GM19043 (cell line): ENCODE measurements around the gene EPN2.
"Not testable (repeated sequence)": the region's sequence is repeated elsewhere in the genome, so short reads cannot be mapped to it uniquely, and the experiment has no call there.

Source experiments
- ATAC-seq: cut with Tn5 transposase; IDR thresholded peaks from one replicate; pipeline ENCODE4 v1.9.1; 2021; ENCODE audit warnings: low read depth; ENCODE audit not compliant: unreplicated experiment

The EPN2 gene

GRCh38 chr17:19237139-19237388, at the start of gene EPN2:
Gene EPN2, plus strand, starts transcription at chr17:19237366. Its CDS starts 45,754 bp downstream, at chr17:19283120.
- ATAC-seq = peak; percentile 59

- ATAC-seq = not testable (repeated sequence)
Observed at GRCh38 chr17:19187883-19188869, 49.0 kb upstream of the EPN2 start.

- ATAC-seq = not testable (repeated sequence)
Observed at GRCh38 chr17:19188870-19189708, 48.1 kb upstream of the EPN2 start.

- ATAC-seq = not testable (repeated sequence)
Observed at GRCh38 chr17:19189781-19190405, 47.3 kb upstream of the EPN2 start.

GRCh38 chr17:19196382-19197204, 40.6 kb upstream of the EPN2 start:
- peak; percentile 66 for ATAC-seq

- peak; percentile 79 for ATAC-seq
Observed at GRCh38 chr17:19202448-19202847, 34.7 kb upstream of the EPN2 start.

- not testable (repeated sequence) for ATAC-seq
Observed at GRCh38 chr17:19203429-19203828, 33.7 kb upstream of the EPN2 start.

GRCh38 chr17:19215074-19215860, 21.9 kb upstream of the EPN2 start:
- not testable (repeated sequence) for ATAC-seq

GRCh38 chr17:19216148-19216926, 20.8 kb upstream of the EPN2 start:
- ATAC-seq = not testable (repeated sequence)

- not testable (repeated sequence) for ATAC-seq
Observed at GRCh38 chr17:19218914-19219313, 18.3 kb upstream of the EPN2 start.

- ATAC-seq = not testable (repeated sequence)
Observed at GRCh38 chr17:19219384-19219783, 17.8 kb upstream of the EPN2 start.

GRCh38 chr17:19220195-19220594, 17.0 kb upstream of the EPN2 start:
- not testable (repeated sequence) for ATAC-seq

- not testable (repeated sequence) for ATAC-seq
Observed at GRCh38 chr17:19226610-19227588, 10.3 kb upstream of the EPN2 start.

GRCh38 chr17:19234676-19235075, 2.5 kb upstream of the EPN2 start:
- not testable (repeated sequence) for ATAC-seq

GRCh38 chr17:19236351-19237138, 621 bp upstream of the EPN2 start:
- ATAC-seq = peak; percentile 42

GRCh38 chr17:19237389-19238166, 412 bp downstream of the EPN2 start:
- ATAC-seq = peak; percentile 14
